AG09319 (cell line): ENCODE data around the gene DOCK4.

ENCODE experiments used
- DNase-seq: peaks from one replicate; pipeline ENCODE4 v3.0.0-alpha.2; 2010; ENCODE audit warnings: low read depth; ENCODE audit errors: extremely low read depth
- TF ChIP-seq, protein P1 (sequence below): IDR thresholded peaks from 2 replicates; pipeline ENCODE4 v1.5.1; 2011; ENCODE audit warnings: low read depth, mild to moderate bottlenecking, inconsistent platforms, low read length, moderate library complexity

Gene DOCK4

DNA sequence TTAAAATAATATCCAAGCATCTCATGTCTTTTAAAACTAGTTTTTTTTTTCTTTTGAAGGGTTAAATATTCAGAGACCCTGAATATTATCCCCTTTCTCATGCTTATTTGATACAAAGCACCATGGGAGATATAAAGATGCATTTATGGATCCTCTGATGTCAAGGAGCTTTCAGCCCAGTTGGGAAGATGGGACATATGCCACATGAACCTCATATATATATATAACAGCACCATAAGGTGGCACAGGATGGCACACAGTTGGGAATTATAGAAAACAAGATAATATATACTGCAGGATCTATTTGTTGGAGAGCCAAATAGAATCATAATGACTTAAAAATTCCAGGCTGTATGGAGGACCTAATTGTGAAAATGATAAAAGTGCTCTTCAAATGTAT lies 458.5 kb downstream of the DOCK4 start:
- TF ChIP-seq, protein P1, sequence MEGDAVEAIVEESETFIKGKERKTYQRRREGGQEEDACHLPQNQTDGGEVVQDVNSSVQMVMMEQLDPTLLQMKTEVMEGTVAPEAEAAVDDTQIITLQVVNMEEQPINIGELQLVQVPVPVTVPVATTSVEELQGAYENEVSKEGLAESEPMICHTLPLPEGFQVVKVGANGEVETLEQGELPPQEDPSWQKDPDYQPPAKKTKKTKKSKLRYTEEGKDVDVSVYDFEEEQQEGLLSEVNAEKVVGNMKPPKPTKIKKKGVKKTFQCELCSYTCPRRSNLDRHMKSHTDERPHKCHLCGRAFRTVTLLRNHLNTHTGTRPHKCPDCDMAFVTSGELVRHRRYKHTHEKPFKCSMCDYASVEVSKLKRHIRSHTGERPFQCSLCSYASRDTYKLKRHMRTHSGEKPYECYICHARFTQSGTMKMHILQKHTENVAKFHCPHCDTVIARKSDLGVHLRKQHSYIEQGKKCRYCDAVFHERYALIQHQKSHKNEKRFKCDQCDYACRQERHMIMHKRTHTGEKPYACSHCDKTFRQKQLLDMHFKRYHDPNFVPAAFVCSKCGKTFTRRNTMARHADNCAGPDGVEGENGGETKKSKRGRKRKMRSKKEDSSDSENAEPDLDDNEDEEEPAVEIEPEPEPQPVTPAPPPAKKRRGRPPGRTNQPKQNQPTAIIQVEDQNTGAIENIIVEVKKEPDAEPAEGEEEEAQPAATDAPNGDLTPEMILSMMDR, result no peak
- DNase-seq, result no peak

DNA sequence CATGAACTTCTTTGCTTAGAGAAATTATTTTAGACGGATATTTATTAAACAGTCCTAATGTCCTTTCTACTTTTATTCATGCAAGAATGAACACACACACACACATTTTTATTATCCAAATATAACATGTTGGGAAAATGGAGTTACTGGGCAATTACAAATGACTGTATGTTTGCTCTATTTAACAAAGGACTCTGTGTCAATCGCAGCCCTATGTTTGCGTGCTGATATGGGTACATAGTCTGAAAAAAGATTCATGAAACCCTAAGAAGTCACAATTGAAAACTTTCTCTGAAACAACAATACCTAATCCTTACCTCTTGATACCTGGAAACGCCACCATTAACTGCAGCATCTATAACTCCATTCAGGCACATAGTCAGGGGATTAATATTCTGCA lies 459.2 kb downstream of the DOCK4 start:
- no peak for DNase-seq
- TF ChIP-seq, protein P1, result no peak

DNA sequence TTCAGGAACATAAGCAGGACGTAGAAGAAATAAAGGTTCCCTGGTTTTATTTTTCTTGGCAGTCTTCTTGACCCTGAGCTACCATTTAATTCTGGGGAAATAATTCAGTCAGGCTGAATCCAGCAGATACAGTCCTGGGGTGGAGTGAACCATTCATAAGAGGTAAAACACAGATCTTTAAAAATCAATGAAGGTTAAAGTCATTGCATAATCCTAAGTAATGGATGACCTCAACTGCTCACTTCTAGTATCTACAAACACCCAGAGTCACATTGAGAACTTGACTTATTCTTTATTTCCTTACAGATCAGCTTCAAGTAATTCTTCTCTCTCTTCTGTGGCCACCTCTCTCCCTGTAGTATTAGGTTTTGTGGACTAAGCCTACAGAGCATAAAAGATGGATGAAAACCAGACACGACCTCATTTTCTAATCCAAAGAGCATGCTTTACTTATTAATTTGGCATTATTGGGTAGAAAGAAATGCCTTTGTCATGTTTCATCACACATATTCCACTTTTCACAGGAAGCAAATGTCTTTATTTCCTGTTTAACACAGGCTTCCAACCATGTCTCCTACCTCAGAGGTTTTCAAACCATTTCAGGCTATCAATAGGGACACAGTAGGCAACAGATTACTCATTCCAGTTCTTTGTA lies 461.6 kb downstream of the DOCK4 start:
- DNase-seq, result no peak
- TF ChIP-seq, protein P1, result no peak

DNA sequence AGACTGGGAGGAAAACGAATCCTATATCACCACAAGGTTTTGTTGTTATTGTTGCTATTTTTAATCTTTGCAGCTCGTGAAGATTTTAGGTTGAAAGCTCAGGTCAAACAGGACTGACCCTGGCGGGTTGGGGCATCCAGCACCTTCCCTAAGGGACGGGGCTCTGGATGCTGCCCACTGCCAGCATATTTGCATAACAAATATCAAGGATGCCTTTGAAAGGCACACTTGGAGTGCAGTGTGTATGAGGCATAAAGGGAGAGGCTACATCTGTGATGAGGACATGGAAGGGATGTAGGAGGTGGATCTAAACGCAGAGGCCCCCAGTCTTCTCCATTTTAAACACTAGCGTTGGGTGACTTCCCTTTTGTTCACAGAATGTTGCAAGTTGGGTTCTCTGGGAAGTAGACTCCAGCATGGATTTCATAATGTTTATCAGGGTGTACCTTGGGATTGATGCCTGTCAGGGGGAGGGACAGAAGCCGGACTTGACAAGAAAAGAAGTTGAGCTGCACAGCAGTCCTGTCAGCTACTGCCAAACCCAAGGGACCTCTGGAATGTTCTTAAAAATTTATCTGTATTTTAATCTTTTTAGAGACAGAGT lies 462.9 kb downstream of the DOCK4 start:
- DNase-seq, result no peak
- TF ChIP-seq, protein P1, result no peak

DNA sequence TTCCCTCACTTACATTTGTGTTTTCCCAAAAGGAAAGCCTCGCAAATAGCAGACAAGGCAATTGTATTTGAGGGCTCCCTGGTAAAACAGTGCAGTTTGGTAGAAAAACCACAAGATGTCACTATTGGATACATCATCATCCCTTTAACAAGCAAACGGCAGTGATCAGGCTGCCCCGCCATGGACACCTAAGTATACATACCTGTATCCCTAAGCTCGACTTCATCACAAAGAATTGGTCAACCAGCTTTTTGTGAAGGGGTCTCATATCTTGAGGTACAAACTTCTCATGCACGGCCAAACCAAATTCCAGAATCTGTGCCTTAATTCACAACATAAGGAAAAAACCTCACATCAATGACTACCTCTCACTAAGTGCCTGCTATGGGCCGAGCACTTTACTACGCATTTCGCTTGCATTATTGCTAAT lies 464.4 kb downstream of the DOCK4 start:
- peak; percentile 36 for DNase-seq
- TF ChIP-seq, protein P1, result peak; percentile 64

DNA sequence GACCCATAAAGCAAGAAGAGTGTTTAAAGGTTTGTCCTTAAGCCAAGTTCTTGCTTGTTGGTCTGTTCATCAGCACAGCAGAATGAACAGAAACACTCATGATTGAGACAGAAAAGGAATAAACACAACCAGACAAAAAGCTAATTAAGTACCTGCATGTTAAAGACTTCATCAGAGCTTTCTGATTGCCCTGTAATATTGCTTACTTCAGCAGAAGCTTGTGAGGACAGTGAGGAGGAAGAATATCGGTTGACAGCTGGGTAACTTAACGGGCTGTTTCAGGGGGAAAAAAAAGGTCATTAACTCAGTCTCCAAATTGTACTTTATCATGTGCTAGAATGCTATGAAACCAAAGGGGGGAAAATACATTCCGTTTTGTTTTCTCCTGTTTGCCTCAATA lies 465.3 kb downstream of the DOCK4 start:
- no peak for DNase-seq

DNA sequence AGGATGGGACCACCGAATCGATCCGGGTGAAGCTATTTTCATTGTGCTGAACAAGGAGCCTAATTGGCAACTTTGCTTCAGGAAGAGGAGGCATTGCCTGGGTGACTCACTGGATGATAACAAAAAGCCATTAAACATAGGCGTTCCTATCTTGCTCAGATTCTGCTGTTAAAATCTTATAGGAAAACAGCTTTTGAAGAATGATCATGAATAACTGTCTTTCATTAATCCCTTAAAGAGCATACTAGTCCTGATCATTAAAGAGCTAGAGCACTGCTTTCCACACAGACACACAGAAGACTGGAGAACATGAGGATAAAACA lies 469.7 kb downstream of the DOCK4 start:
- no peak for DNase-seq
- TF ChIP-seq, protein P1, result no peak

More for the DNA sequence above, 465.3 kb downstream of the DOCK4 start:
- TF ChIP-seq, protein P1, result no peak
